ENCODE data around the gene CEP97. TPM values are rescaled to one million over a fixed set of nuclear protein-coding genes. Genes with fewer than 3 reads are reported as not detected.
A peak's percentile ranks its signal among the peaks of the same experiment; 100 is the strongest.
"Not testable (repeated sequence)": the region's sequence is repeated elsewhere in the genome, so short reads cannot be mapped to it uniquely, and the experiment has no call there.

CEP97 gene
- total RNA-seq, 1 donor: 8.8 TPM

DNA sequence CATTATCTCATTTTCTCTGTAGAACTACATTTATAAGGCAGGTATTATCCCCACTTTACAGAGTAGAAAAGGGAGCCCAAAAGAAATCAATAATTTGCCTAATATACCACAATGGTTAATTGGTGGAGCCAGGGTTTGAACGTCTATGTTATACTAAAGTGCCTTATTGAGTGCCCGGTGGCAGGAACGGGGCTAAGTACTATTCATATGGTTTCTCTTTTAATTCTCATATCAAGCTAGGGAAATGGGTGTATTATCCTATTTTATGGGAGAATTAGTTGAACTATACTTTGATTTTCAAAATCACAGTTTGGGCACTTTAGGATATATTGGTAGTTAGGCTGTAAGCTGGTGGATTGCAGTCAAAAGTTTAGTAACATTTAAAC is 1.5 kb downstream of the CEP97 start:
- H3K27me3 ChIP-seq (ENCODE audit: insufficient read depth, low read length): no peaks in the 10 kb centered on the region
- H3K4me1 ChIP-seq (ENCODE audit: insufficient read depth, low read length): peaks cover 40% of the 10 kb centered on the region
- H3K4me3 ChIP-seq (ENCODE audit: low read length): peak overlapping the region; percentile 98
- H3K9me3 ChIP-seq (ENCODE audit: low read depth, low read length): no peaks in the 10 kb centered on the region

DNA sequence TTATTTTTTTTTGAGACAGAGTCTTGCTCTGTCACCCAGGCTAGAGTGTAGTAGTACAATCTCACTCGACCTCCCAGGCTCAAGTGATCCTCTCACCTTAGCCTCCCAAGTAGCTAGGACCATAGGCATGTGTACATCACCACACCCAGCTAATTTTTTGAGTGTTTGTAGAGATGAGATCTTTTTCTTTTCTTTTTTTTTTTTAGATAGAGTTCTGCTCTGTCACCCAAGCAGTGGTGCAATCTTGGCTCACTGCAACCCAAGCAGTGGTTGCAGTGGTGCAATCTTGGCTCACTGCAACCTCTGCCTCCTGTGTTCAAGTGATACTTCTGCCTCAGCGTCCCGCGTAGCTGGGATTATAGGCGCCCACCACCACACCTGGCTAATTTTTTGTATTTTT is 5.2 kb downstream of the CEP97 start:
- no peaks in the 10 kb centered on the region for H3K27me3 ChIP-seq (ENCODE audit: insufficient read depth, low read length)
- no peak overlapping the region for H3K4me3 ChIP-seq (ENCODE audit: low read length)
- H3K4me1 ChIP-seq (ENCODE audit: insufficient read depth, low read length): peaks cover 12% of the 10 kb centered on the region
- H3K9me3 ChIP-seq (ENCODE audit: low read depth, low read length): no peaks in the 10 kb centered on the region

DNA sequence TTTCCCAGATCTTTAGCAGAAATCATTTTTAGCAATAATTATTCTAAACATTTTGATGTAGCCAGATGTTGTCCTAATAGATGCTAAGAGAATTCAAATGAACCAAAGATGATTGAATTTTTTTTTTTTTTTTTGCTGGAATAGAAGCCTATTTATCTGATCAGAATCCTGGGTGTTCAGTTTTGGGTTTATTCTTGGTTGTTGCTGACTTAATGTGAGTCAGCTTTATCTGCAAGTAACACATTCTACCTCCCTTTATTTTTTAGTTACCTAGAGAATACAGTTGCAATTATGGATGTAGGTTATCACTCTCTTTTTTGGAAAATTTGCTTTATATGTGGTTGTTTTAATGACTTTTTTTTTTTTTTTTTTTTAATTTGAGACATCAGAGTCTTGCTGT is 6.4 kb downstream of the CEP97 start:
- Histone ChIP-seq H3K27me3 (ENCODE audit: insufficient read depth, low read length) (no peaks in the 10 kb centered on the region), H3K4me3 (ENCODE audit: low read length) (no peak overlapping the region), H3K4me1 (ENCODE audit: insufficient read depth, low read length) (peaks cover 4% of the 10 kb centered on the region), H3K9me3 (ENCODE audit: low read depth, low read length) (no peaks in the 10 kb centered on the region)

- no peaks in the 10 kb centered on the region for H3K27me3 ChIP-seq (ENCODE audit: insufficient read depth, low read length)
- H3K4me1 ChIP-seq (ENCODE audit: insufficient read depth, low read length): peaks cover 3% of the 10 kb centered on the region
- no peaks in the 10 kb centered on the region for H3K9me3 ChIP-seq (ENCODE audit: low read depth, low read length)
- H3K4me3 ChIP-seq (ENCODE audit: low read length): no peak overlapping the region
Measured at GRCh38 chr3:101732240-101732641, 7.8 kb downstream of the CEP97 start.

GRCh38 chr3:101735833-101736232 is 11.4 kb downstream of the CEP97 start:
- H3K4me1 ChIP-seq (ENCODE audit: insufficient read depth, low read length): no peaks in the 10 kb centered on the region
- no peaks in the 10 kb centered on the region for H3K27me3 ChIP-seq (ENCODE audit: insufficient read depth, low read length)
- no peaks in the 10 kb centered on the region for H3K9me3 ChIP-seq (ENCODE audit: low read depth, low read length)
- no peak overlapping the region for H3K4me3 ChIP-seq (ENCODE audit: low read length)

GRCh38 chr3:101741914-101742313 is 17.5 kb downstream of the CEP97 start:
- H3K4me1 ChIP-seq (ENCODE audit: insufficient read depth, low read length); H3K9me3 ChIP-seq (ENCODE audit: low read depth, low read length); H3K27me3 ChIP-seq (ENCODE audit: insufficient read depth, low read length); H3K4me3 ChIP-seq (ENCODE audit: low read length): not testable (repeated sequence)

- Histone ChIP-seq H3K9me3 (ENCODE audit: low read depth, low read length) (no peaks in the 10 kb centered on the region), H3K4me3 (ENCODE audit: low read length) (no peak overlapping the region), H3K4me1 (ENCODE audit: insufficient read depth, low read length) (no peaks in the 10 kb centered on the region), H3K27me3 (ENCODE audit: insufficient read depth, low read length) (no peaks in the 10 kb centered on the region)
Measured at GRCh38 chr3:101744811-101745210, 20.4 kb downstream of the CEP97 start.

DNA sequence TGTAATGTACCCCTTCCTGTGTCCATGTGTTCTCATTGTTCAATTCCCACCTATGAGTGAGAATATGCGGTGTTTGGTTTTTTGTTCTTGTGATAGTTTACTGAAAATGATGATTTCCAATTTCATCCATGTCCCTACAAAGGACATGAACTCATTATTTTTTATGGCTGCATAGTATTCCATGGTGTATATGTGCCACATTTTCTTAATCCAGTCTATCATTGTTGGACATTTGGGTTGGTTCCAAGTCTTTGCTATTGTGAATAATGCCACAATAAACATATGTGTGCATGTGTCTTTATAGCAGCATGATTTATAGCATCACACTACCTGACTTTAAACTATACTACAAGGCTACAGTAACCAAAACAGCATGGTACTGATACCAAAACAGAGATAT is 21.5 kb downstream of the CEP97 start:
- not testable (repeated sequence) for H3K9me3 ChIP-seq (ENCODE audit: low read depth, low read length); H3K27me3 ChIP-seq (ENCODE audit: insufficient read depth, low read length); H3K4me3 ChIP-seq (ENCODE audit: low read length); H3K4me1 ChIP-seq (ENCODE audit: insufficient read depth, low read length)

DNA sequence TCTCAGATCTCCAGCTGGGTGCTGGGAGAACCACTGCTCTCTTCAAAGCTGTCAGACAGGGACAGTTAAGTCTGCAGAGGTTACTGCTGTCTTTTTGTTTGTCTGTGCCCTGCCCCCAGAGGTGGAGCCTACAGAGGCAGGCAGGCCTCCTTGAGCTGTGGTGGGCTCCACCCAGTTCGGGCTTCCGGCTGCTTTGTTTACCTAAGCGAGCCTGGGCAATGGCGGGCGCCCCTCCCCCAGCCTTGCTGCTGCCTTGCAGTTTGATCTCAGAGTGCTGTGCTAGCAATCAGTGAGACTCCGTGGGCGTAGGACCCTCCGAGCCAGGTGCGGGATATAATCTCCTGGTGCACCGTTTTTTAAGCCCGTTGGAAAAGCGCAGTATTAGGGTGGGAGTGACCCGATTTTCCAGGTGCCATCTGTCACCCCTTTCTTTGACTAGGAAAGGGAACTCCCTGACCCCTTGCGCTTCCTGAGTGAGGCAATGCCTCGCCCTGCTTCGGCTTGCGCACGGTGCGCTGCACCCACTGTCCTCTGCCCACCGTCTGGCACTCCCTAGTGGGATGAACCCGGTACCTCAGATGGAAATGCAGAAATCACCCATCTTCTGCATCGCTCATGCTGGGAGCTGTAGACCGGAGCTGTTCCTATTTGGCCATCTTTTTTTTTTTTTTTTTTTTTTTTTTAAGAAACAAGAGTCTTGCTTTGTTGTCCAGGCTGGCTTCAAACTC is 29.1 kb downstream of the CEP97 start:
- H3K4me1 ChIP-seq (ENCODE audit: insufficient read depth, low read length); H3K27me3 ChIP-seq (ENCODE audit: insufficient read depth, low read length); H3K9me3 ChIP-seq (ENCODE audit: low read depth, low read length); H3K4me3 ChIP-seq (ENCODE audit: low read length): not testable (repeated sequence)

DNA sequence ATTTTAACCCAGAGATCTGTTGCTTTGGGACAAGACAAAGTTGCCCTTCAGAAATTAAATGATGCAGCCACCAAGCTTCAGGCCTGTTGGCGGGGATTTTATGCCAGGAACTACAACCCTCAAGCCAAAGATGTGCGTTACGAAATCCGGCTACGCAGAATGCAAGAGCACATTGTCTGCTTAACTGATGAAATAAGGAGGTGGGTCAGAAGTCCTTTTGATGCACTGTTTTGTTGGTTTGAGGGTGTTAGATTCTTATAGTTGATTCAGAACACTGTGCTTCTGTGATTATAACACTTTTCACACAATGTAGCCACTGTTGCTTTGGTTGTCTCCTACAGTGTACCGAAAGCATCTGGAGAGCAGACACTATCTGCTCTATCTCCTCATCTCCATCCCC is 33.8 kb downstream of the CEP97 start:
- Histone ChIP-seq H3K4me1 (ENCODE audit: insufficient read depth, low read length) (peaks cover 5% of the 10 kb centered on the region), H3K4me3 (ENCODE audit: low read length) (no peak overlapping the region), H3K27me3 (ENCODE audit: insufficient read depth, low read length) (no peaks in the 10 kb centered on the region), H3K9me3 (ENCODE audit: low read depth, low read length) (no peaks in the 10 kb centered on the region)

DNA sequence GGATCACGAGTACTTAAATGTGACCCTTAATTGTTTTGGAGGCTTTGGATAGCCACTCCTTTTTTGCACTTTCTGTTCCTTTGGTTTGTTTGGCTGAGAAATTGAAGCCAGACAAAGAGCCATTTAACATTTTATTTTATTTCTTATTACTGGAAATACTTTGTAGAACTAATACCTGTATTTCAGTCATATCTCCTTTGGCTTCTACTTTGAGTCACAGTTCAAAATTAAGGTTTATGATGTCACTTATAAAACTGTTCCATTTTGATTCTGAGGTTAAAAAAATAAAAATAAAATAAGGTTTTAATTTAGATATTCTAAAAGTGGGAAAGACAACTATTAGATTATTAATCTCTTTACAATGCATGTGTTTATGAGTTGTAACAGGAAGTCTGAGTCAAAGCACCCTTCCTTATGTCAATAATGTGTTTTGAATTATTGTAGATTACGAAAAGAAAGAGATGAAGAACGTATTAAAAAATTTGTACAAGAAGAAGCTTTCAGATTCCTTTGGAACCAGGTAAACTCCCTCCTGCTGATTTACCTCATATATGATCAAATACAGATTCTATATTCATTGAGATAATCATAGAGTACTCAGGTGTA is 37.7 kb downstream of the CEP97 start:
- no peaks in the 10 kb centered on the region for H3K9me3 ChIP-seq (ENCODE audit: low read depth, low read length)
- H3K4me3 ChIP-seq (ENCODE audit: low read length): no peak overlapping the region
- peaks cover 5% of the 10 kb centered on the region for H3K4me1 ChIP-seq (ENCODE audit: insufficient read depth, low read length)
- no peaks in the 10 kb centered on the region for H3K27me3 ChIP-seq (ENCODE audit: insufficient read depth, low read length)

- not testable (repeated sequence) for H3K9me3 ChIP-seq (ENCODE audit: low read depth, low read length); H3K4me3 ChIP-seq (ENCODE audit: low read length); H3K27me3 ChIP-seq (ENCODE audit: insufficient read depth, low read length)
- peaks cover 38% of the 10 kb centered on the region for H3K4me1 ChIP-seq (ENCODE audit: insufficient read depth, low read length)
Measured at GRCh38 chr3:101777745-101778281, 53.4 kb downstream of the CEP97 start.

DNA sequence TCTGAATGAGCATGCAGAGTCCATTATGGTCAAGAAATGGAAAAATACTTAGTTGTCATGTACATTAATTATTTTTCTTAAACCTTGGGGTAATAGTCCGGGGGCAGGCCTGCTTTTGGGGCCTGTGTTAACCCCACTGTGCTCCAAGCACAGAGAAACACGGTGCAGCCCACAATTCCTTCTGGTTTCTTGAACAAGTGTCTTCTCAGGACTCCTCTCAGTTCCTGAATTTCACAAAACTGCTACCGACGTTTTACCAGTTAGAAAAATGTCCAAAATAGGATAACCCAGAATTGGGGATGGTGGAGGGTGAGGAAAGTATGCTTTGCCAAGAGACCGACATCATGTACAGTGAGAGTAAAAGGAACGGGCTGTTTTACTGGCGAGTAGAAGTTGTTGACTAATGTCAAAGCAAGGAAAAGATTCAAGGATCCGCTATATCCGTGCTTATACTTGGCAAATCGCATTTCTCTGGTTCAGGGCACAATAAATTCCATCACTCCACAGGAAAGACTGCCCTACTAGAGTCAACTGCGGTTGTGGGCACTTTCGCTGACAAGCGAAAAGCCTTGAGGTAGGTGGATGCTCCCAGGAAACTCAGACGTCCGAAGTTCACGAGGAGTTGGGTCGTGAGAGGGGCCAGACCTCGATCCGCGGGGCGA is 54.1 kb downstream of the CEP97 start:
- no peaks in the 10 kb centered on the region for H3K9me3 ChIP-seq (ENCODE audit: low read depth, low read length)
- H3K27me3 ChIP-seq (ENCODE audit: insufficient read depth, low read length): no peaks in the 10 kb centered on the region
- peak overlapping the region; percentile 77 for H3K4me3 ChIP-seq (ENCODE audit: low read length)
- peaks cover 42% of the 10 kb centered on the region for H3K4me1 ChIP-seq (ENCODE audit: insufficient read depth, low read length)

DNA sequence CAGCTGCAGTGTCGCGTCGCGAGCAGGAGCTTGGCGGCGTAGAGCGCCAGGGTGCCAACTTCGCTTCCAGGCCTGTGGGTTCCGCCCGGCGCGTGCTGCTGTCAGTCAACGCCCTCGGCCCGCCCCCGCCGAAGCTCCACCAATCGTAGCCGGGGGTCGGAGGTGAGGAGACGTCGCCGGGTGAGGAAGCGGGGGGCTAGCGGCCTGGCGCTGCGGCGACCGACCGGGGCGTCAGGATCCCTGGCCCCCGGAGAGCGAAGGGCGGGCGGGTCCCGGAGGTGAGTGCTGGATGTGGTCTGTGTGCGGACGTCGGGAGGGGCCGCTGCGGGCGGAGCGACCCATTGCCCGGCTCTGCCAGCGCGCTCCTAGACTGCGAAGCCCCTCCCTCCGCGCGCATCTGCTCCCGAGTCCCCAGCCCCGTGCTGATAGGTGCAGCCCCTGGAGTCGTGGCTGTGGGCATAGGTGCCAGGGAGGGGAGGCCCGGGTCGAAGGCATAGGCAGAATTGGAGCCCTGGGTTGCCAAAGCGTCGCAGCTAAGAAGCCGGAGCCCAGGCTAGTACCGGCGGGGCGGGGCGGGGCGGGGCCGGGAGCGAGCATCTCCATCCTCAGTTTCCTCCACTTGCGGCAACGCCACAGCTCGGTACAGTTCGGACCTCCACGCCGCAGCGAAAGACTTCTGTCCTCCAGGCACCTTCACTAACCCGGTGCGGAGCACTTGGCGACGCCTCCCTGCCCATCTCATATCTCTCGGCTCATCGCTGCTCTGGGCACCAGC is 54.8 kb downstream of the CEP97 start, which contains the start of gene NXPE3:
TSS of gene NXPE3 (plus strand) at position 165 of the 775 bp plus-strand sequence. CDS start 6,386 bp downstream, outside the sequence.
- Histone ChIP-seq H3K4me1 (ENCODE audit: insufficient read depth, low read length) (peaks cover 48% of the 10 kb centered on the region), H3K27me3 (ENCODE audit: insufficient read depth, low read length) (no peaks in the 10 kb centered on the region), H3K9me3 (ENCODE audit: low read depth, low read length) (no peaks in the 10 kb centered on the region), H3K4me3 (ENCODE audit: low read length) (peak within 1 kb of the TSS; percentile 77)
